MM.1S (cell line): ENCODE results near the gene ADRA2A.

Experiments
- DNase-seq: peaks from one replicate; pipeline ENCODE4 v3.0.0-alpha.2; 2015
- H2AFZ ChIP-seq: fragments of 300-600 bp; sonication (generic); 2 replicates; pipeline ENCODE4 v1.6.0; 2016; ENCODE audit warnings: antibody characterized with exemption, low read length
- H3F3A ChIP-seq: fragments of 300-600 bp; sonication (generic); 2 replicates; pipeline ENCODE4 v1.6.1; 2016; ENCODE audit warnings: mild to moderate bottlenecking, antibody characterized with exemption, low read length, moderate library complexity, mixed read lengths; ENCODE audit not compliant: insufficient read depth
- H3K27ac ChIP-seq: fragments of 300-600 bp; sonication (generic); 2 replicates; pipeline ENCODE4 v1.5.1; 2016; ENCODE audit warnings: mild to moderate bottlenecking, low read length
- H3K27me3 ChIP-seq: fragments of 300-600 bp; sonication (generic); replicated peaks from 2 replicates; pipeline ENCODE4 v1.6.0; 2016; ENCODE audit warnings: low read length; ENCODE audit not compliant: insufficient read depth
- H3K36me3 ChIP-seq: fragments of 300-600 bp; sonication (generic); replicated peaks from 2 replicates; pipeline ENCODE4 v1.6.1; 2016; ENCODE audit warnings: mild to moderate bottlenecking, low read length, mixed read lengths; ENCODE audit not compliant: insufficient read depth
- H3K4me1 ChIP-seq: fragments of 300-600 bp; sonication (generic); 2 replicates; pipeline ENCODE4 v1.6.1; 2016; ENCODE audit warnings: low read length, mixed read lengths
- H3K4me2 ChIP-seq: fragments of 300-600 bp; sonication (generic); 2 replicates; pipeline ENCODE4 v1.6.0; 2016; ENCODE audit warnings: low read depth, low read length
- H3K4me3 ChIP-seq: fragments of 300-600 bp; sonication (generic); 2 replicates; pipeline ENCODE4 v1.5.1; 2016; ENCODE audit warnings: low read length, mixed read lengths
- H3K79me2 ChIP-seq: fragments of 300-600 bp; sonication (generic); 2 replicates; pipeline ENCODE4 v1.6.1; 2016; ENCODE audit warnings: mixed run types, low read length, mixed read lengths
- H3K9ac ChIP-seq: fragments of 300-600 bp; sonication (generic); 2 replicates; pipeline ENCODE4 v1.6.1; 2016; ENCODE audit warnings: low read length, mixed read lengths
- H3K9me2 ChIP-seq: fragments of 300-600 bp; sonication (generic); replicated peaks from 2 replicates; pipeline ENCODE4 v1.6.1; 2016; ENCODE audit warnings: mild to moderate bottlenecking, low read length, mixed read lengths; ENCODE audit not compliant: insufficient read depth
- H3K9me3 ChIP-seq: fragments of 300-600 bp; sonication (generic); replicated peaks from 2 replicates; pipeline ENCODE4 v1.6.1; 2016; ENCODE audit warnings: mild to moderate bottlenecking, low read length, mixed read lengths; ENCODE audit not compliant: insufficient read depth
- H4K20me1 ChIP-seq: fragments of 300-600 bp; sonication (generic); 2 replicates; pipeline ENCODE4 v1.6.1; 2016; ENCODE audit warnings: mild to moderate bottlenecking, low read length, moderate library complexity, mixed read lengths; ENCODE audit not compliant: insufficient read depth
- EZH2 ChIP-seq: fragments of 300-600 bp; sonication (generic); optimal IDR thresholded peaks from 2 replicates; pipeline ENCODE3; 2017; ENCODE audit warnings: low read depth, mild to moderate bottlenecking, antibody characterized with exemption, low read length, mixed read lengths
- EZH2phosphoT487 ChIP-seq: fragments of 300-600 bp; sonication (generic); IDR thresholded peaks from 2 replicates; pipeline ENCODE4 v1.6.1; 2018; ENCODE audit warnings: antibody characterized with exemption, low read length
- TF ChIP-seq, protein P1 (sequence below): fragments of 300-600 bp; sonication (generic); IDR thresholded peaks from 2 replicates; pipeline ENCODE4 v1.5.1; 2016; ENCODE audit warnings: antibody characterized with exemption, low read length, mixed read lengths

Gene ADRA2A

GRCh38 chr10:111091833-111092232 is 15.0 kb downstream of the ADRA2A start:
- TF ChIP-seq, protein P1, sequence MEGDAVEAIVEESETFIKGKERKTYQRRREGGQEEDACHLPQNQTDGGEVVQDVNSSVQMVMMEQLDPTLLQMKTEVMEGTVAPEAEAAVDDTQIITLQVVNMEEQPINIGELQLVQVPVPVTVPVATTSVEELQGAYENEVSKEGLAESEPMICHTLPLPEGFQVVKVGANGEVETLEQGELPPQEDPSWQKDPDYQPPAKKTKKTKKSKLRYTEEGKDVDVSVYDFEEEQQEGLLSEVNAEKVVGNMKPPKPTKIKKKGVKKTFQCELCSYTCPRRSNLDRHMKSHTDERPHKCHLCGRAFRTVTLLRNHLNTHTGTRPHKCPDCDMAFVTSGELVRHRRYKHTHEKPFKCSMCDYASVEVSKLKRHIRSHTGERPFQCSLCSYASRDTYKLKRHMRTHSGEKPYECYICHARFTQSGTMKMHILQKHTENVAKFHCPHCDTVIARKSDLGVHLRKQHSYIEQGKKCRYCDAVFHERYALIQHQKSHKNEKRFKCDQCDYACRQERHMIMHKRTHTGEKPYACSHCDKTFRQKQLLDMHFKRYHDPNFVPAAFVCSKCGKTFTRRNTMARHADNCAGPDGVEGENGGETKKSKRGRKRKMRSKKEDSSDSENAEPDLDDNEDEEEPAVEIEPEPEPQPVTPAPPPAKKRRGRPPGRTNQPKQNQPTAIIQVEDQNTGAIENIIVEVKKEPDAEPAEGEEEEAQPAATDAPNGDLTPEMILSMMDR, result no peak
- no peak for TF ChIP-seq EZH2
- TF ChIP-seq EZH2phosphoT487, result no peak
- no peaks in the 10 kb centered on the region for H3F3A ChIP-seq
- no peak overlapping the region for H3K4me2 ChIP-seq
- DNase-seq, result no peak
- no peaks in the 10 kb centered on the region for H3K79me2 ChIP-seq
- no peak overlapping the region for H3K9ac ChIP-seq
- no peaks in the 10 kb centered on the region for H3K9me3 ChIP-seq
- no peak overlapping the region for H3K4me3 ChIP-seq
- no peaks in the 10 kb centered on the region for H3K36me3 ChIP-seq
- no peaks in the 10 kb centered on the region for H3K27me3 ChIP-seq
- no peak overlapping the region for H2AFZ ChIP-seq
- H3K27ac ChIP-seq, result no peak overlapping the region
- H3K4me1 ChIP-seq, result no peaks in the 10 kb centered on the region
- no peaks in the 10 kb centered on the region for H4K20me1 ChIP-seq
- no peaks in the 10 kb centered on the region for H3K9me2 ChIP-seq

GRCh38 chr10:111093741-111094380 is 17.0 kb downstream of the ADRA2A start:
- DNase-seq, result no peak
- Histone ChIP-seq H3K9me3 (no peaks in the 10 kb centered on the region), H3K27ac (no peak overlapping the region), H4K20me1 (no peaks in the 10 kb centered on the region), H3K4me1 (no peaks in the 10 kb centered on the region), H3F3A (no peaks in the 10 kb centered on the region), H3K9me2 (no peaks in the 10 kb centered on the region), H3K27me3 (no peaks in the 10 kb centered on the region), H3K4me2 (no peak overlapping the region), H3K36me3 (no peaks in the 10 kb centered on the region), H2AFZ (no peak overlapping the region), H3K79me2 (no peaks in the 10 kb centered on the region), H3K9ac (no peak overlapping the region), H3K4me3 (no peak overlapping the region)
- TF ChIP-seq, protein P1, result no peak
- no peak for TF ChIP-seq EZH2phosphoT487
- TF ChIP-seq EZH2, result no peak

DNA sequence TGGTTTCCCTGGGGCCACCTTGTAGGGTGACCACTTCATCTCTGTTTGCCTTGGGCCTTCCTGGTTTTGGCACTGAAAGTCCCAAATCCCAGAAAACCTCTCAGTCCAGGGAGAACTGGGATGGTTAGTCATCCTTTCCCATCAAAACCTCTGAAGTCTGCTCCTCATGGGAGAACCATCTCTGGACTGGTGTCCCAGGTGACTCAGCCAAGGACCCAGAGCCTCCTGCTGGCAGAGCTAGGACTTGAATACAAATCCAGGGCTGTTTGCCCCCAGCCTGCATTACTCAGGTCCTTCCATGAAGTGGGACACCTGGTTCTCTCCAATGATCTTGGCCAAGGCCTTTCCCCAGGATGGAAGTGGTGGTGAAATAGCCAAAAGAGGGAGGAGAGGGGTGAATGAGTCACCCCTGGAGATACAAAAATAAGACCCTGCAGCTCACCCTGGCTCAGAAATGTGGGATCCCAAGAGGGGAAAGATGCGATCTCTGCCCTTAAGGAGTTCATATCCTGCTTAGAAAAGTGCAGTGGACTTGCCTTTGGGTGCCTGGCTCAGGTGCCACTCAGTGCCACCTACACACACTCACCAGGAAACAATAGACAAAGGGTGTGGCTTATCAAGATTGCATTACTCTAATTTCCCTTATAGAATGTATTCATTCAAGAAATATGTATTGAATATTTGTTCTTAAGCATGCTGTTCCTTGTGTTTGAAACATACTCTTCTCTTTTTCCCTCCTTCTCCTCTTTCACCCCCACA is 22.0 kb downstream of the ADRA2A start:
- no peak for TF ChIP-seq EZH2phosphoT487
- TF ChIP-seq, protein P1, result no peak
- no peak for TF ChIP-seq EZH2
- no peaks in the 10 kb centered on the region for H3K9me2 ChIP-seq
- no peaks in the 10 kb centered on the region for H4K20me1 ChIP-seq
- H3F3A ChIP-seq, result no peaks in the 10 kb centered on the region
- no peak overlapping the region for H3K4me3 ChIP-seq
- no peaks in the 10 kb centered on the region for H3K9me3 ChIP-seq
- no peaks in the 10 kb centered on the region for H3K36me3 ChIP-seq
- H3K4me1 ChIP-seq, result no peaks in the 10 kb centered on the region
- H3K79me2 ChIP-seq, result no peaks in the 10 kb centered on the region
- H3K27ac ChIP-seq, result no peak overlapping the region
- no peak overlapping the region for H2AFZ ChIP-seq
- DNase-seq, result no peak
- H3K4me2 ChIP-seq, result no peak overlapping the region
- no peaks in the 10 kb centered on the region for H3K27me3 ChIP-seq
- no peak overlapping the region for H3K9ac ChIP-seq
